ENCODE data around the gene NCEH1.
"Not testable (repeated sequence)": the region's sequence is repeated elsewhere in the genome, so short reads cannot be mapped to it uniquely, and the experiment has no call there.

- TF ChIP-seq EZH2 (IDR thresholded peaks at IDR 0.05; ENCODE audit: low read depth, unreplicated experiment); CTCF (conservative IDR thresholded peaks at IDR 0.05; ENCODE audit: low read depth in 2 of 2); CREB1 (CRISPR knock-in tag; IDR thresholded peaks at IDR 0.05; ENCODE audit: low read depth); EZH2phosphoT487 (IDR thresholded peaks at IDR 0.05; ENCODE audit: unreplicated experiment); ZNF462 (CRISPR knock-in tag; IDR thresholded peaks at IDR 0.05); POLR2AphosphoS5 (IDR thresholded peaks at IDR 0.05; ENCODE audit: low read depth); REST (IDR thresholded peaks at IDR 0.05; ENCODE audit: unreplicated experiment): not testable (repeated sequence)
These were observed 50.4 kb downstream of the NCEH1 start for GRCh38 chr3:172660421-172660820.
